HTERT RPE-1 (cell line): ENCODE results near the gene SCNN1B.
"Not testable (repeated sequence)": the region's sequence is repeated elsewhere in the genome, so short reads cannot be mapped to it uniquely, and the experiment has no call there.

Experiments used
- in situ Hi-C: fragments of 300-500 bp; cut with MboI; formaldehyde crosslinking; loops from 4 replicates; pipeline ENCODE4 v1.14.3; 2020; ENCODE audit warnings: low sequenced_read_pairs

SCNN1B gene, protein sequence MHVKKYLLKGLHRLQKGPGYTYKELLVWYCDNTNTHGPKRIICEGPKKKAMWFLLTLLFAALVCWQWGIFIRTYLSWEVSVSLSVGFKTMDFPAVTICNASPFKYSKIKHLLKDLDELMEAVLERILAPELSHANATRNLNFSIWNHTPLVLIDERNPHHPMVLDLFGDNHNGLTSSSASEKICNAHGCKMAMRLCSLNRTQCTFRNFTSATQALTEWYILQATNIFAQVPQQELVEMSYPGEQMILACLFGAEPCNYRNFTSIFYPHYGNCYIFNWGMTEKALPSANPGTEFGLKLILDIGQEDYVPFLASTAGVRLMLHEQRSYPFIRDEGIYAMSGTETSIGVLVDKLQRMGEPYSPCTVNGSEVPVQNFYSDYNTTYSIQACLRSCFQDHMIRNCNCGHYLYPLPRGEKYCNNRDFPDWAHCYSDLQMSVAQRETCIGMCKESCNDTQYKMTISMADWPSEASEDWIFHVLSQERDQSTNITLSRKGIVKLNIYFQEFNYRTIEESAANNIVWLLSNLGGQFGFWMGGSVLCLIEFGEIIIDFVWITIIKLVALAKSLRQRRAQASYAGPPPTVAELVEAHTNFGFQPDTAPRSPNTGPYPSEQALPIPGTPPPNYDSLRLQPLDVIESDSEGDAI

DNA sequence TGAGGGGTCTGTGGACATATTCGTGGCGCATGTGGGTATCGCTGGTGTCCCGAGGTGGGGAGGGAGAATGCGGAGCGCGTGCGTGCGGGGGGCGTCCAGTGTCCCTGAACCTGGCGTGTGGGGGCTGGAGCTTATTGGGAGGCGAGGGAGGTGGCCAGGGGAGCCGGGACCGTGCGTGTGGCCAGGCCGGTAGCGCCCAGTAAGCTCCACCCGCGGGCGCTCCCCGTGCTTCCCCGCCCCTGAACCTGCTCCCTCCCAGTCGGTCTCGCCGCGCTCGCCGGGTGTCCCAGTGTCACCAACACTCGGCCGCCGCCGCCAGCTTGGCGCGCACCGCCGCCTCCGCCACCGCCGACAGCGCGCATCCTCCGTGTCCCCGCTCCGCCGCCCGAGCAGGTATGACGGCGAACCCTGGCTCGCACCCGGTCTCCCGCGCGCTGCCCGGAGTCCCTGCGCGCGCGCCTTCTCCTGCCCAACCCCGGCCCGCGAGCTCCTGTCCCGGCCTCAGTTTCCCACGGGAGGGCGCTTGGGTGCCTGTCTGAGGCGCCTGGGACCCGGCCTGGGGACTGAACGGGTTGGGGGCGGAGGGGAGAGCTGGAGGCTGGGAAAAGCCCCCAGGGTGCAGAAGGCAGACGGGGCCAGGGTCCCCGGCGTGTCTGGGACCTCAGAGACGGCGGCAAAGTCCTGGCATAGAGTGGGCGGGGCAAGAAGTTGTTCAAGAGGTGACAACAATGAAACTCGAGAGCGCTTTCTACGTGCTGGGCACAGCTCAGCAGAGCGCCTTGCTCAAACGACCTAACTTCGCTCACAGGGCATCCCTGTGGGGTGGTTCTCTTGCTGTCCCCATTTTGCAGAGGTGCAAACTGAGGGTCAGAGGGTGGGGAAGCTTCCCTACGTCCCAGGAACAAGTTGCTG lies at the start of gene SCNN1B:
TSS of gene SCNN1B (plus strand) at position 258 of the 912 bp plus-strand sequence. CDS start 46,298 bp downstream, outside the sequence.
- in situ Hi-C loops = no loop called here

DNA sequence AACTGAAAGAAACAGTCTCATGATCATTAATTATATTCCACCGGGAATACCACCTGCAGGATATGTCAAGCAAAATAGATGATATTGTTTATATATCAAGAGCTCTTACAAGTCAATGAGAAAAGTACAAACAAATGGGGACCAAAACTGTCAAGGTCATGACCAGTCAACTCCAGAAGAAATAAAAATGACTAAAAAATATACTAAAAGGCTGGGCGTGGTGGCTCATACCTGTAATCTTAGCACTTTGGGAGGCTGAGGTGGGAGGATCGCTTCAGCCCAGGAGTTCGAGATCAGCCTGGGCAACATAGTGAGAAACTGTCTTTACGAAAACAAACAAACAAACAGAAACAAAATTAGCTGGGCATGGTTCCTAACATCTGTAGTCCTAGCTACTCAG lies 49.8 kb upstream of the SCNN1B start:
- in situ Hi-C loops = no loop called here

DNA sequence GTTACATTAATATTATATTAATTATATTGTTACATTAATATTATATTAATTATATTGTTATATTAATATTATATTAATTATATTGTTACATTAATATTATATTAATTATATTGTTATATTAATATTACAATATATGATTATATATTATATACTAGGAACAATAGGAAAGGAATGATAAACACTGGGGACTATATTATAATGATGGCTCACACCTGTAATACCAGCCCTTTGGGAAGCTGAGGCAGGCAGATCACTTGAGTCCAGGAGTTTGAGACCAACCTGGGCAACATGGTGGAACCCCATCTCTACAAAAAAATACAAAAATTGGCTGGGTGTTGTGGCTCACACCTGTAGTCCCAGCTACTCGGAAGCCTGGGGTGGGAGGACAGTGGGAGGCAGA lies 48.5 kb upstream of the SCNN1B start:
- in situ Hi-C loops = not testable (repeated sequence)

DNA sequence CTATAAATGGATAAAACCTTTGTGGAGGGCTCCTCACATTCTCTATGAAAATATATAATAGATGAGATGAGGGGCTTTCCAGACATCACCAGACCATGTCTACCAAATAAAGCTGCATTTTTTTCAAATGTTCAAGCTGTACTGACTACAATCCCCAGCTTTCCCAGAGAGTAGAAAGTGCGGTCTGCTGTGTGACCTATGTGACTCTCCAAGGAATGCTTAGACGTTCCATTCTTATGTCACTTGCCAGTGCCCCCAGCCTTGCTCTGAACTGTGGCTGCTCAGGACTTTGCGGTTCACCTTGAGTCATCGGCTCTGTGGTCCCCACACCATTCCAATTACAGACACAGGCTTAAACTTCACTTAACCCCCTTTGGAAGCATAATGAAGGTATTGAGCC lies 47.8 kb upstream of the SCNN1B start:
- in situ Hi-C loops = no loop called here

DNA sequence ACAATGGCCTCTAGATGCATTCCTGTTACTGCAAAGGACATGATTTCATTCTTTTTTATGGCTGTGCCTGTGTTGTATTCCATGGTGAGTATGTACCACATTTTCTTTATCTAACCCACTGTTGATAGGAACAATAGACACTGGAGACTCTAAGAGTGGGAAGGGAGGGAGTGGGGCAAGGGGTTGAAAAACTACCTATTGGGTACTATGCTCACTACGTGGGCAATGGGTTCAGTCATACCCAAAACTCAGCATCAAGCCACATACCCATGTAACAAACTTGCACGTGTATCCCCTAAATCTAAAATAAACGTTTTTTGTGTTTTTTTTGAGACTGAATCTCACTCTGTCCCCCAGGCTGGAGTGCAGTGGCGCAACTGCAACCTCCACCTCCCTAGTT lies 47.1 kb upstream of the SCNN1B start:
- in situ Hi-C loops = no loop called here

DNA sequence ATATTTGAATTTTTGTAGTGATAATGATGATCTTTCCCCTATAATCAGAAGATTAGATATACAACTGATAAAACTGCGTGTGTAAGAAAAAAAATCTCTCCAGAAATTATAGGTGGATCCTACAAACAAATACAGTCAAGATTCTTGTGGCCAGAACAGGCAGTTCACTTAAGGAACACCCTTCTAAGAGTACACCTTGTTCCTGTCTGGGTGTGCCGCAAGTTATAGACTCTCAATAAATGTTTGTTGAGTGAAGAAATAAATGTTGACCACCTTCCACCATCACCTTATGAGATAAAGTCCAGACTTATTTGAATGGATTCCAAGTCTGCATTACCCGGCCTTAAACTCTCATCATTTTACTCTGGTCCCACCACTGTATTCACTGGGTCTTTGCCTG lies 45.7 kb upstream of the SCNN1B start:
- in situ Hi-C loops = no loop called here

DNA sequence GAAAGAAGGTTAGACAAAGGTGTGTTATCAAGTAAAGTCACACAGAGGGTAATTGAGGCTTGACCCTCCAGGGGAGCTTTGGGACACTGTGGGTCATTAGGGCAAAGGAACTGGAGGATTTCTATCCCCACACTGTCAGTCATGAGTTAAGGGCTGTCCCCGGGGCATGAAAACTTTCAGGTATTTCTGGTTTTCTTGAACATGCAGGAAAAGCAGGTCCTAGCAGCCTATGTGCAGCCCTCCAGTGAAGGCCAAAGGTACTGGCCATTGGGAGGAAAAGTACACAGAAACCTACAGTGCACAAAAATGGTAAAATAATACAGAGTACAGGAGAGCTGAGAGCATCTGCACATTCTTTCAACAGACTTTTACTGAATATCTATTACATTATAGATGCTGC lies 44.4 kb upstream of the SCNN1B start:
- in situ Hi-C loops = no loop called here

DNA sequence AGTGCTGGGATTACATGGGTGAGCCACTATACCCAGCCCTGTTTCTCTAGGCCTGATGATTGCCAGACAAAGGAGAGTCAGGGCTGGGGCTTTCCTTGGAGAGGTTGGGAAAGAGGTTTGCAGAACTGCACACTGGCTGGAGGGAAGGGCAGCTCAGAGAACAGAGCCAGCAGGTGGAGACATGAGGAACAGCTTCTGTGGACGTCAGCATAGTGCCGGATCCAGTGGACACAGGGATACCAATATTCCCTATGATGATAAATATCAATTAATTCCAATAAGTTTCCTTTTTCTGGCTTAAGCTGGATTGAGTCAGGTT lies 43.2 kb upstream of the SCNN1B start:
- in situ Hi-C loops = no loop called here

DNA sequence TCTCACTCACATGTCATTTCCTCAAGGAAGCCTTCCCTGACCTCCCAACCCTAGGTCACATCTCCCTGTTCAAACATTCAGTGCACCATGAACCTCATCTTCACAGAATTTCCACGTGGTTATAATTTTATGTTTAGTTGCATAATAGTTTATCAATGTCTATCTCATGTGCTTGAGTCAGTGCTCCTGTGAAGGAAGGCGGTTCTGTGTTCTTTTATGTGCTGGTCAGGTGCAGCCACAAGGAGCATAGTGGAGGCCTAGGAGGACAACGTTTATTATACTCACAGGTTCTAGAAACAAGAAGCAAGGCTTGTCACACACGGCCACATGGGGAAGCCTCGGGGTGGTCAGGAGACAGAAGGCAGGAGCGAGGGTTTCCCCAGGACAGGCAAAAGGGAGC lies 34.5 kb upstream of the SCNN1B start:
- in situ Hi-C loops = no loop called here

DNA sequence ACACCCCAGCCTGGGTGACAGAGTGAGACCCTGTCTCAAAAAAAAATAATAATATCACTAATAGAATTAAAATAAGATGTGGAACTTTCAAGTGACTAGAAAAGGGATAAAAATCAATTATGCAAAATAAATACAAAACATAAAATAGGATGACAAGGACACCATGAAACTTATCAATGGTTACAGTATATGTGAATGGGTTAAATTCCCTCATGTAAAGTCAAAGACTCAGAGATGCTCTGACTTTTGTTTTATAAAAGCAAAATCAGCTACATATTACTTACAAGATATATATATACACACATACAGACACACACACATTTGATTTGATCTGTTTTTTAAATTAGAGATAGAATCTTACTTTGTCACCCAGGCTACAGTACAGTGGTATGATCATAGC lies 33.5 kb upstream of the SCNN1B start:
- in situ Hi-C loops = no loop called here

DNA sequence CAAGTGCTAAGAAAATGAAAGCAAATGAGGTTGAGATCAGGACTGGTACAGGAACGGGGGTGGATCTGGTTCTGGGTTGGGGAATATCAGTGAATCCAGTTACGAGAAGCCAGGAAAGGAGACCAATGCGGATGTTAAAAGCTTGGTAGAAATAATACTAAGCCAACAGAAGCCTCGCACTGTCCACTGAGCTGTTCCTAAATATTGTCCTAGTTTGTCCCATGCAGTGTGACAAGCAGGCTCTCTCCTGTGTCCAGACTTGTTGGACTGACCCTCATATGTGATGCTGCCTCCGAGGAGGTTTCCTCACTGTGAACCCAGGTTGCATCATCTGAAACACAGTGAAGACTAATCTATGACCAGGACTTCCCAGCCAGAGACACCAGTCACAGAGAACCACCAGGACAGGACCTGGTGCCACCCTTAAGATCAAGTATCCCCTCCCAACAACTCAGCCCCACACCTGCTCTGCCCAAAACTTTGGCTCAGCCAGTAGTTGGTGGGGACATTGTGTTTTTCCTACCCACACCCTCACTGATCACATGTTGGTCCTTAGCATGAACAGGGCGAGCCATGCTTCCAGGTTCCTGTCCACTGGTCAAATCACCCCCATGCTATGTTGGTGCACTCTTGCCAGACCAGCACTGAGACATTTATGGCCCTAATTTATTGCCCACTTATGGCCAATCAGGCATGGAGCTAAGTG lies 32.7 kb upstream of the SCNN1B start:
- in situ Hi-C loops = no loop called here

DNA sequence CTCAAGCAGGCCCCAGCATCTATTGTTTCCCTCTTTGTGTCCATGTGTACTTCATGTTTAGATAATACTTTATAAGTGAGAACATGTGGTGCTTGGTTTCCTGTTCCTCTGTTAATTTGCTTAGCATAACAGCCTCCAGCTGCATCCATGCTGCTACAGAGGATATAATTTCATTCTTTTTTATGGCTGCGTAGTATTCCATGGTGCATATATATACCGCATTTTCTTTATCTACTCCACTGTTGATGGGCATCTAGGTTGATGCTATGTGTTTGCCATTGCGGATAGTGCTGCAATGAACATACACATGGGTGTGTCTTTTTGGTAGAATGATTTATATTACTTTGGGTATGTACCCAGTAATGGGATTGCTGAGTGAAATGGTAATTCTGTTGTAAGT lies 31.4 kb upstream of the SCNN1B start:
- in situ Hi-C loops = no loop called here

DNA sequence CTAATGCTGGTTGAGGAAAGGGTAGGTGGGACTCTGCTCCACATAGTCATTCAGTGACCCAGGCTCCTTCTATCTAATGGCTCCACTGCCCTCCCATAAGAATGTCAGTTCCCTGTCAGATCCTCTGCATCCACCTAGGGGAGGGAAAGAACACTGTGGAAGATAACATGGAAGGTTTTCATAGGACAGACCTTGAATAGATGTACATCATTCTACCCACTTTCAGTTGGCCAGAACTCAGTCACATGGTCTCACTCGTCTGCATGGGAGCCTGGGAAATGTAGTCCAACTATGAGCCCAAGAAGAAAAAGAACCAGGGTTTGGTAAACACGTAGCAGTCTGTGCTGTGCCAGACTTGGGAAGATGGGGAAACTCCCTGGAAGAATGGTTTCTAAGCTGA lies 27.1 kb upstream of the SCNN1B start:
- in situ Hi-C loops = no loop called here

DNA sequence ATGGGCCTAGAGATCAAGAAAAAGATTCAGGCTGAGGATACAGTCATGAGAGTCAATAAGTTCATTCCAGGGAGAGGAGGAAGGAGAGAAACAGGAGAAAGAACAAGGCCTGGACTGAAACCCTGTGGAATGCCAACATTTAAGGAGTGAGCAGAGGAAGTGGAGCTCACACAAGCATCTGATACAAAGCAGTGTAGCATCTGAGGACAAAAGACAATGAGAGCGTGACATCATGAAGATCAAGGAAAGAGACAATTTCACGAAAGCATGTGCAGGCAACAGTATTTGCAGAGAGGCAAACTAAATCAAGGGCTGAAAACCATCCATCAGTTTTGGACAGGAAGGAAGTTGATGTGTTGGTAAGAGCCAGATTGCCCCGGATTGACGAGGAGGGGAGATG lies 25.3 kb upstream of the SCNN1B start:
- in situ Hi-C loops = no loop called here

DNA sequence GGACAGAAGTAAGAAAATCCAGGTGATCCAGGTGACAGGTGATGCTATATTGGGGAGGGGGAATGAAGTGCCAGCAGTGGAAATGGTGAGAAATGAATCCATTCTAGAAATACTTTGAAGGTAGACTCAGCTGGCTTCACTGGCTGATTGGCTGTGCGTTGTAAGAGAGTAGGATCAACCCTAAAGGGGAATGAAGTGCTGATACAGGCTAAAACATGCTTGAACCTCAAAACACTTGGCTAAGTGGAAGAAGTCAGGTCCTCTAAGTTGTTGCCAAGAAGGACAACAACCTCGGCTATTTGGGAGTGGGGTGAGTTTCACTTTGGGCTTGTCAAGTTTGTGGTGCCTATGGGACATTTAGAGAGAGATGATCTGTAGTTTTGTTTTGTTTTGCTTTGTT lies 24.1 kb upstream of the SCNN1B start:
- in situ Hi-C loops = no loop called here

DNA sequence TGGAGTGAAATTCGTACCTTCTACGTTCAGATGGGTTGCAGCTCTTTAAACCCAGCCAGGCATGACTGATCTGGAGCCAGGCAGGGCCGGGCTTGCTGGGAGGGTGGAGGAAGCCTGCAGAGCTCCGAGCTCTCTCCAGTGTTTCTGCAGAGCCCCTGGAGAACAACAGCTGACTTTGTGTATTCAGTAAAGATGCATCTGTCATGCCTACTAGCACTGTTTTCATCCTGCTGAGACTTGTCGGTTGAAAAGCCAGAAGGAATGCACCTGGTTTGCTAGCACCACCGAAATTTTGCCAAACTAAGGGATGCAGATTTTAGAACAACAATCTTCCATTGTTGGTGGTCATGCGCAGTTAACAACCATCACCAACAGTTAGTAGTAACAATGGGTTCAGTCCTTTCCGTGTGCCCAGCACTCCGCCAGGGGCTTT lies 22.4 kb upstream of the SCNN1B start:
- in situ Hi-C loops = no loop called here

DNA sequence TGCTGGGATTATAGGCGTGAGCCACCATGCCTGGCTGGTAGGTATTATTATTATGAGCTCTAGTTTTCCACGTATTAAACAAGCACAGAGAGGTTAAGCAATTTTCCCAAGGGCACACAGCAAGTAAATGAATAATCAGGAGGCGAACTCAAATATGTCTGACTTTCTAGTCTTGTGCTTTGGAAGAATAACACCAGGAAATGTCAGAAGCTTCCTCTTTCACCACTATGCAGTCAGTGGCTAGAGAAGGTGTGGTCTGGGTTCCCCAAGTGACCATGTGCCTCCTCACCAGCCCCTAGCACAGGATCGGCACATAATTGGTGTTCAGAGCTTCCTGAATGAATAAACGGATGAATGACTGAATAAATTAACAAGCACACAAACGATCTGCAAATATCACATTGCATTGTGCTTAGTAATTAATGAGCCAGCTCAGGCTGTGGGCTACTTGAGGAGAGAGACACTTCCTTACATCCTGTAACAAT lies 21.6 kb upstream of the SCNN1B start:
- in situ Hi-C loops = no loop called here

DNA sequence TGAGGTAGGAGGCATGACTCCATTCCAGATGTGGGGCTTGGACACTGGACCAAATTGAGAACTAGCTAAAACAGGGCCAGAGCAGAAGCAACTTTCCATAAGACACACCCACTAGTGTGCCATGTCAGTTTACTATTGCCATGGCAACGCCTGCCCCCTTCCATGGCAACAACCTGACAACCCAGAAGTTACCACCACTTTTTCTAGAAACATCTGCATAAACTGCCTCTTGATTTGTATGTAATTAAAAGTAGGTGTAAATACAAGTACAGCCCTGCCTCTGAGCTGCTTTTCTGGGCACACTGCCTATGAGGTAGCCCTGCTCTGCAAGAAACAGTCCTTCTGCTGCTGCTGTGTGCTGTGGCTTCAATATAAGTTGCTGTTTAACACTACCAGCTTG lies 19.5 kb upstream of the SCNN1B start:
- in situ Hi-C loops = no loop called here

DNA sequence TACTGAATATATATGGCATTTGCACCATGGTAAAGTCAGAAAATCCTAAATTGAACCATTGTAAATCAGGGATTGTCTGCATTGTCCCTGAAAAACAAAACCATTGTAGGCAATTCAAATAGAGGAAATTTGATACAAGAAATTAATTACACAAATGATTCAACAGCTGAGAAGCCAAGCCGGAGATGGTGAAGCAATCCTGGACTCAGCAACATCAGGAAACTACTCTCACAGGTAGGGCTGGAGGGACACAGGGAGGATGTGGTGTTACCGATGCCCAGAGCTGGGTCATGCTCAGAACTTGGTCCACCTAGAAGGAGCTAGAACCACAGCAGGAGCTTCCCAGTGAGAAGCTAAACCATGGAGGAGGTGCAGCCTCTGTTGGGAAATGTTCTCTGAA lies 18.5 kb upstream of the SCNN1B start:
- in situ Hi-C loops = no loop called here

DNA sequence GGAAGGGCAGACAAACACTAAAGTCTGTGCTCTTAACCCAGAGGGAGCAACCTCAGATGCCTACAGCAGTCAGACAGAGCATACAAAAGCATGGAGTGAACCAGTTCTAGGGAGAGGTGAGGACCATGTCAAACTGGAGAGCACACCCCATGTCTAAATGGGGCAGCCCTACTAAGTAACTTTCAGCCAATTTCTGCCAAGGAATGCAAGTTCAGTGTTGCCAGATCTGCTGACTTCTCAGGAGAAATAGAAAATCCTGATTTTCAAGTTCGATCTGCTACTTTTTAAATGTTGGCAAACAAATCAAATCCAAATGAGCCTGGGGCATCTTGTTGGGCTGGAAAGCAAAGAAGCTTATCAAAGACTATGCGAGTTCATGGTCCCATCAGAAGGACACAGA lies 17.5 kb upstream of the SCNN1B start:
- in situ Hi-C loops = no loop called here

DNA sequence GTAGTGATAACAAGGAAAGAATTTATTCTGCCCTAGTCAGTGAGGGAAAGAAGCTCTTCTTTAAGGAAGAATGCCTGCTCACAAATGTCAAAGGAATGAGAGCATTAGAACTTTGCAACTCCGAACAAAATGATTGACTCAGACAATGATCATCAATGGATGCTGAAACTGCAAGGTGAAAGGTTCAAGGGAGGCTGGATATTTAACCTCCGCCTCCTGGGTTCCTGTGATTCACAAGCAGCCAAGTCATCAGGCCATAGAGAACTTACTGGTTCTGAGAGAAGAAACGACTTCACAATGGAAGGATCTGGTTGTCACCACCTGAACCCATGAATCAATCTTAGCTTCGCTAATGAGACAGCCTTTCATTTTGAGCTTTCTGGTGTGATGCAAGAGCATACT lies 16.0 kb upstream of the SCNN1B start:
- in situ Hi-C loops = no loop called here
